GM19351 (cell line): ENCODE results near the gene ZBTB43.
"Not testable (repeated sequence)": the region's sequence is repeated elsewhere in the genome, so short reads cannot be mapped to it uniquely, and the experiment has no call there.

Source experiments
- ATAC-seq: cut with Tn5 transposase; IDR thresholded peaks from one replicate; pipeline ENCODE4 v1.9.1; 2021; ENCODE audit warnings: mild to moderate bottlenecking, moderate library complexity; ENCODE audit not compliant: unreplicated experiment

The ZBTB43 gene

GRCh38 chr9:126804696-126805553 lies at the start of gene ZBTB43:
Gene ZBTB43, plus strand, starts transcription at chr9:126805040. Its CDS starts 27,470 bp downstream, at chr9:126832510.
- peak; percentile 75 for ATAC-seq

- ATAC-seq = no peak
Measured at GRCh38 chr9:126755317-126755875, 49.4 kb upstream of the ZBTB43 start.

GRCh38 chr9:126756238-126756637 lies 48.6 kb upstream of the ZBTB43 start:
- no peak for ATAC-seq

- ATAC-seq = no peak
Measured at GRCh38 chr9:126756876-126757415, 47.9 kb upstream of the ZBTB43 start.

- no peak for ATAC-seq
Measured at GRCh38 chr9:126758916-126759585, 45.8 kb upstream of the ZBTB43 start.

- no peak for ATAC-seq
Measured at GRCh38 chr9:126761274-126761673, 43.6 kb upstream of the ZBTB43 start.

- ATAC-seq = no peak
Measured at GRCh38 chr9:126763130-126763764, 41.6 kb upstream of the ZBTB43 start.

GRCh38 chr9:126773004-126773607 lies 31.7 kb upstream of the ZBTB43 start:
- ATAC-seq = no peak

- no peak for ATAC-seq
Measured at GRCh38 chr9:126775926-126776325, 28.9 kb upstream of the ZBTB43 start.

- ATAC-seq = no peak
Measured at GRCh38 chr9:126777733-126778132, 27.1 kb upstream of the ZBTB43 start.

GRCh38 chr9:126778141-126778540 lies 26.7 kb upstream of the ZBTB43 start:
- ATAC-seq = no peak

- not testable (repeated sequence) for ATAC-seq
Measured at GRCh38 chr9:126778696-126779095, 26.1 kb upstream of the ZBTB43 start.

GRCh38 chr9:126781186-126782052 lies 23.4 kb upstream of the ZBTB43 start:
- no peak for ATAC-seq

GRCh38 chr9:126782053-126782388 lies 22.8 kb upstream of the ZBTB43 start:
- no peak for ATAC-seq

GRCh38 chr9:126783949-126784348 lies 20.9 kb upstream of the ZBTB43 start:
- no peak for ATAC-seq

GRCh38 chr9:126784401-126784800 lies 20.4 kb upstream of the ZBTB43 start:
- ATAC-seq = no peak

GRCh38 chr9:126784841-126785240 lies 20.0 kb upstream of the ZBTB43 start:
- ATAC-seq = not testable (repeated sequence)

- no peak for ATAC-seq
Measured at GRCh38 chr9:126788046-126788445, 16.8 kb upstream of the ZBTB43 start.

GRCh38 chr9:126788634-126789349 lies 16.0 kb upstream of the ZBTB43 start:
- ATAC-seq = no peak
